Stimulated activated CD8-positive, alpha-beta memory T cell treated with anti-CD3 and anti-CD28 coated beads, Interleukin-4, amount 100 ng/mL, for 1 hour (primary cell): ENCODE results near the gene SLC16A3.
"Not testable (repeated sequence)": the region's sequence is repeated elsewhere in the genome, so short reads cannot be mapped to it uniquely, and the experiment has no call there.

Experiments
- DNase-seq, 2 donors: peaks; one replicate each; pipeline ENCODE4 v3.0.0-alpha.2; 2020; ENCODE audit warnings: low read depth in 2 of 2, low spot score in 1 of 2

The SLC16A3 gene

DNA sequence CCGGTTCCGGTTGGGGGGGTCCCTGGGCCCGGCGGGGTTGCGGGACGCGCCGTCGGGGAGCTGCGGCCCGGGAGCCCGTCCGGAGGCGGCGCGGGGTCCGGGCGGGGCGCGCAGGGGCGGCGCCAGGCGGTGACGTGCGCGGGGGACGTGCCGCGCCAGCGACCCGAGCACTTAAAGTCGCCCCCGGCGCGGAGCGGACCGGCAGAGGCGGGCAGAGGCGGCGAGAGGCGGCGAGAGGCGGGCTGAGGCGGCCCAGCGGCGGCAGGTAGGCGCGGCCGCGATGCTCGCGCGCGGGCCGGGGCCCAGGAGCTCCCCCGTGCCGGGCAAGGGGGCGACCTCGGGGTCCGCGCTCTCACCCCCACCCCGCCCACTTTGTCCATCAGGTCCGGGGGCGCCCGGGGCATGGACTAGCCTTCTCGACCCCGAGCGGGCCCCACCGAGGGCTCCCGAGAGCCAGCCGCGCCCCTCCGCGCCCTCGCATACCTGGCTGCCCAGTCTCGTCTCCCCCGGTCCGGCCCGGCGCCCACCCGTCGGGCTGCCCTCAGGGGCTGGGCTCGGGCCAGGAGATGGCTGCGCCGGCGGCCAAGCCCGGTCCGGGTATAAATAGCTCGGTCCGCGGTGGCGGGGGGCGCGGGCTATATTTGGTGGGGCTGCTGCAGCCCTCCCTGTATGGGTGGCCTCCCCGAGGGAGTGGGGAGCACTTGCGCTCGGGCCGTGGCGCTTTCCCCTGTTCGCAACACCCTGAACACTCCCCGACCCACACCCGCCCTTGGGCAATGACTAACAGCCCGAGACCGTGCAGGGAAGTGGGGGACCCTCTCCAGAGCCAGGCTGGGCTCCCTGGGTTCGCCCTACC lies at the start of gene SLC16A3:
TSS of gene SLC16A3 (plus strand) at position 201 of the 856 bp plus-strand sequence. CDS start 6,967 bp downstream, outside the sequence.
- no peak for DNase-seq

DNA sequence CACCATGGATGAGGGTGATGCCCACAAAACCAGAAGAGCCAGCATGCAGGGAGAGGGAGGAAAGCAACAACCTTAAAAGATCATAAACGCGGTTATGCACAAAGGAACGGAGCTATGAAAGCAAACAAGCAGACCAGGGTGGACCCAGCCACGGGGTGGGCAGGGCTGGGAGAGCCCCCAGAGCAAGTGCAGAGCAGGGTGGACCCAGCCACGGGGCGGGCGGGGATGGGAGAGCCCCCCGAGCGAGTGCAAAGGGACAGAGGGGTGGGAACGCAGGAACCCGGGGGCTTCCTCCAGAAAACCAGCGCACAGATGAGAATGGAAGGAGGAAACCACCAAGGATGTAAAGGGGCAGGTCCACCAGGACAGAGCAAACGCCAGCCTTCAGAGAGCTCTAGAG lies 49.4 kb upstream of the SLC16A3 start:
- DNase-seq = no peak

DNA sequence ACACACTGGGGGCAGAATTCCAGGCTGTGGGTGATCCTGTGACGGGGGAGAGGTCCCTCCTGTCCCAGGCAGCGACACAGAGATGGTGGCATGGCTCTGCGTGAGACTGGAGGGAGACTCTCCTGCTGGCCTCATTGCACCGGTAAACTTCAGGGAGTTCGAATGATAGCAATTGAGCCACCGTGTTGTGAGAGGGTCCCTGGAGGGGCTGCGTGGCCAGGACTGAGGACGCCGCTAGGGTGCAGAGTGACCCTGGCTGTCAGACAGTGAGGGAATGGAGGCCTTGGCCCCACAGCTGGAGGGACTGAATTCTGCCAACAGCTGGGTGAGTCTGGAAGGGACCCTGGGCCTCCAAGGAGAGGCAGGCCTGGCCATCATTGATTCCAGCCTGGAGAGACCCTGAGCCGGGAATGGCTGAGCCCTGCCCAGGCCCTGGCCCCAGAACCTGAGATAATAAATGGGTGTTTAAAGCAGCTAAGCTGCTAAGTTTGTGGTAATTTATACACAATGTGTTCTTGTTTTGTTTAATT lies 48.8 kb upstream of the SLC16A3 start:
- DNase-seq = no peak

DNA sequence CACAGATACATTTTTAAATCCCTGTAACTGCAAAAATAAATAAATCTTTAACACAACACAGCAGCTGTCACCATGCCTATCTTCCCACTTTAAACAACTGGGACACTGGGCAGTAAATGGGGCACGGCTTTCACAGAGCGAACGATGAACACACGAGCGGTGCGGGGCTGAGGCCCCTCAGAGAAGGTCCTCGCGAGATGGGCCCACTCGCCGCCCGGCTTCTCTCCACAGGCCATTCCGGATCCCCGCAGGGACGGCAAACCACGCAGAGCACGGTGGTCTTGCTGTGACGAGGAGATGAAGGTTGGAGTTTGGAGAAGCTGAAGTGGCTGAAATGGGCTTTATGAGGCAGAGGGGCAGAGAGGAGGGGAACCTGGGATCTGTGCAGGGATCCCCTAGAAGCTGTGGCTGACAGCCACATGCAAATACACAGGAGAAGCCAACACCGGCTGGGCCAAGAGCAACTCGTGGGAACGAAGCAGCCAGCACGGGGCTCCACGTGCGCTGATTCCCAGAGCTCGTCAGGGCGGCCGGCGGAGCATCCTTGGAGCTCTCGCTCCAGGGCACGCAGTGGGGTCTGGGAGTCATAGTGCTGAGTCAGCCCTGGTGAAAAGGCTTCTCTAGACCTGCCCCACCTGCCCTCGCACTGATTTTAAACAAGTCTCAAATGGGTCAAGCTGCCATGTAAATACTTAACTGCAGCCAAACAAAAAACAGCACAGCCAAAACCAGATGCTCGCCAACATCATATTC lies 47.9 kb upstream of the SLC16A3 start:
- DNase-seq = no peak

DNA sequence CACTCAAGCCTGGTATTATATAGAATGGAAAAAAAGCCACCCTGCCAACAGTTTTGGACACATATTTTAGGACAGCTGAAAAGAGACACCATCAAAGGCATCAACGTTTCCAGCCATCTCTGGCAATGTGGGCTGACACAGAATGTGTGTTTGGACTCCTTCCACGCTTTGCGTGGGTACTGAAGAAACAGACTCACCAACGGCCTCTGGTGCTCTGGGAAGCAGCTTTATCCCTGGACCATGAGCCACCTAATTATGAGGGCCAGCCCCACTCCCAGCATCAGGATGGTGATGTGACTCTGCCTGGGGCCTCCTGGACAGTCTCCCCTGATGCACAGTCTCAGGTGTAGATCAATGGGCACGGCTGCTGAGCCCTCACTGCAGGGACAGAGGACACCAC lies 44.1 kb upstream of the SLC16A3 start:
- DNase-seq = no peak

DNA sequence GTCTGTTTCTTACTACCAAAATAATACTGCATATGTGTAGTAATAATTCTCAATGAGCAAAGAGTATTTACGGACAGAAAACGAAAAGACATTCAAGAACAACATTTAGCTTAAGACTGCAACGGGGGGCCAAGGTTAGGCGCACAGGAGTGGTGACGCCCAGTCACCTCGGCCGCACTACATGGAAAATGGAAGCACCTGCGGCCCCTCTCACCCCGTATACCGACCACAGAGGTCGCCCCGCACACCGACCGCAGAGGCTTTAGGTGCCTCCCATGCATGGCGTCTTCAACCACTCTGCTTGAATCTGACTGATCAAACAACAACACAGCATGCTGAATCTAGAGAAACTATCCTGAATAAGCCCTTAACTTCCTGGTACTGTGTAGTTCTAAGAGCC lies 42.6 kb upstream of the SLC16A3 start:
- DNase-seq = no peak

DNA sequence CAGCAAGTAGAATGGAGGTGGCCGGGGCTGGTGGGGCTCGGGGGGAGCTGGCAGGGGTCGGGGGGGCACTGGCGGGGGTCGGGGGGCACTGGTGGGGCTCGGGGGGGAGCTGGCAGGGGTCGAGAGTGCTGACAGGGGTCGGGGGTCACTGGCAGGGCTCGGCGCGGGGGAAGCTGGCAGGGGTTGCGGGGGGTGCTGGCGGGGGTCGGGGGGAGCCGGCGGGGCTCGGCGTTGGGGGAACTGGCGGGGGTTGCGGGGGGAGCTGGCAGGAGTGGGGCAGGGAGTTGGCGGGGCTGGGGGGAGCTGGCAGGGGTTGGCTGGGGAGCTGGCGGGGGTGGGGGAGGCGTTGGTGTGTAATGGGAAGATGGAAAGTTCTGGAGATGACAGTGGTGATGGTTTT lies 41.3 kb upstream of the SLC16A3 start:
- DNase-seq = no peak

DNA sequence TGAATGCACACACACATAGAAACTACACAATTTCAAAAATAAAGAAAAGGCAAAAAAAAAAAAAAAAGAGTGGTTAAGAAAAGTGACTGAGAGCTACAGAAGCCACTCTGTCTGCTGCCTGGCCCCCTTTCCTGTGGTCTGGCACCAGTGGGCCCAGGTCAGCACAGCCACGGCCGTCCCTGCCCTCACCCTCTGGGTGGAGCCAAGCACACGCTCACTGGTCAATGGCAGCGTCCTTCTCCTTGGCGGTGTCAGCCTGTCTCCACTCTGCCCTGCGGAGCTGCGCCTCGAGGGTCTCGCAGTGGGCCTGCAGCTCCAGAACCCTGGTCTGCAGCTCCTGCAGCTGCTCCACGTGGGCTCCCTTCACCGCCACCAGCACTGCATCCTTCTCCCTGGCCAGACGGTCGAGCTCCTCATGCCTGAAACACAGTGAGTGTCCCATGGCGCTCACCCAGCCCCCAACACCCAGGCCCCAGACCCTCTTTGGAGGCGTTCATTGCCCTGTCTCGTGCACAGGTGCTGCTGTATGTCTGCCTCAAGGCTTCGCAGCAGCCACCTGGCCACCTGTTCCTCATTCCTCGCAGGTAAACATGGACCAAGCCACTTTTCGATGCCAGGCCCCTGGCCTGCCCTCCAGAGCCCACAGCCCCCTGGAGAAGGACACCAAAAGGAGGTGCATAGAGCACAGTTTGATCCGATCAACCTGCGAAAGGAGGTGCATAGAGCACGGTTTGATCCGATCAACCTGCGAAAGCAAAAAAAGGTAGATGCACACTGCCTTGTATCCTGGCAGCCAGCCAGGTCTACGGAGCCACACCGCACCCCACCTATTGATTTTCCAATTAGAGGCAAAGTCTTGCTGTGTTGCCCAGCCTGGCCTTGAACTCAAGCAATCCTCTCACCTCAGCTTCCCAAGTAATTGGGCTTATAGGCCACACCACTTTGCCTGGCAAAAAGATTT lies 40.6 kb upstream of the SLC16A3 start:
- no peak for DNase-seq

DNA sequence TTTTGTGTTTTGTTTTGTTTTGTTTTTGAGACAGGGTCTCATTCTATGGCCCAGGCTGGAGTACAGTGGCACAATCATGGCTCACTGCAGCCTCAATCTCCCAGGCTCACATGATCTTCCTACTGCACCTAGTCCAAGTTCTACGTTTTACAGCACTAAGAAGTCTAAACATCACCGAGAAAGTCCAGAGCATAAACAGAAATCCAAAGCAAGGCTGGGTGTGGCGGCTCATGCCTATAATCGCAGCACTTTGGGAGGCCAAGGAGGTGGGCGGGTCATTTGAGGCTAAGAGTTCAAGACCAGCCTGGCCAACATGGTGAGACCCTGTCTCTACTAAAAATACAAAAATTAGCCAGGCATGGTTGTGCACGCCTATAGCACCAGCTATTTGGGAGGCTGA lies 35.8 kb upstream of the SLC16A3 start:
- DNase-seq = not testable (repeated sequence)

DNA sequence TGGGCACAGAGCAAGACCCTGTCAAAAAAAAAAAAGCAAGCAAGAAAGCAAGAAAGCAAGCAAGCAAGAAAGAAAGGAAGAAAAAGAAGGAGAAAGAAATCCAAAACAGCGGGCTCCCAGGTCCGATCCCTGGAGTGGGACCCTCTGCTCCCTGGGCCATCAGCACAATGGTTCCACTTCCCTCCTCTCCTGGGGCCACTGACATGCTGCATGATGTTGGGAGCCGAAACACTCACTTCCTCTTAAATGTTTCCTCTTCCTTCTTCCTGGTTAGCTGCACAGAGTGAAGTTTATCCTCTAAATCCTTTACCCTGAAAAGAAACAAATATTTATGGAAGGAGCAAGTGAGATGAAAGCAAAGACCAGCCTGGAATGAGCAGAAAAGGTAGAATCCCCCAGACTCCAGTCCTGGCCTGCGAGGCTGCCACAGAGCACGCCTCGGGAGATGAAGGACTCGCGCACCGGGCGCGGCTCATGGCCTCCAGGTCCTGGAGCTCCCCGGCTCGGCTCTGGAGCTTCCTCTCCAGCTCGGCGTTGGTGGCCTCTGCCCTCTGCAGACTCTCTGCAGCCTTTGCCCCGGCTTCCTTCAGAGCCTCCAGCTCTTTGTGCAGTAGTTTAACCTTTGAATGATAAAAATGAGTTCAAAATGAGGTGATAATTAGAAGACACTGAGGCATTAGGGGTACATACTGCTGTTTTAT lies 35.2 kb upstream of the SLC16A3 start:
- no peak for DNase-seq

DNA sequence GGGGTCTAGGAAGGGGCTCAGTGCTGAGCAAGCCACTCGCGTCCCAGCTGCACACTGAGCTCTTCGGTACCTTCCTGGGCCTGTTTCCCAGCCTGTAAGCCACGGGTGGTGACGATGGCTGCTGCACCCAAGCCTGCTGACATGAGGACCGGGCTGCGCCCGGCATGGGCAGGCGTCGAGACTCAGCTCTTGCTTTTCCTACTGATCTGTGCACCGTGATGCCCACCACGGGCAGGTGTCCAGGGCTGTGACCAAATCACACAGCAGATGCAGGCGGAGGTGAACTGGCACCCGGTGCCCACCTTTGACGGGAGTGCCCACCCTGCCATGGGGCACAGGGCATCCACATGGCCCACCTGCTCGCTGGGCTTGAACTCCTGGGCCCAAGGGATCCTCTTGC lies 34.1 kb upstream of the SLC16A3 start:
- DNase-seq = no peak

DNA sequence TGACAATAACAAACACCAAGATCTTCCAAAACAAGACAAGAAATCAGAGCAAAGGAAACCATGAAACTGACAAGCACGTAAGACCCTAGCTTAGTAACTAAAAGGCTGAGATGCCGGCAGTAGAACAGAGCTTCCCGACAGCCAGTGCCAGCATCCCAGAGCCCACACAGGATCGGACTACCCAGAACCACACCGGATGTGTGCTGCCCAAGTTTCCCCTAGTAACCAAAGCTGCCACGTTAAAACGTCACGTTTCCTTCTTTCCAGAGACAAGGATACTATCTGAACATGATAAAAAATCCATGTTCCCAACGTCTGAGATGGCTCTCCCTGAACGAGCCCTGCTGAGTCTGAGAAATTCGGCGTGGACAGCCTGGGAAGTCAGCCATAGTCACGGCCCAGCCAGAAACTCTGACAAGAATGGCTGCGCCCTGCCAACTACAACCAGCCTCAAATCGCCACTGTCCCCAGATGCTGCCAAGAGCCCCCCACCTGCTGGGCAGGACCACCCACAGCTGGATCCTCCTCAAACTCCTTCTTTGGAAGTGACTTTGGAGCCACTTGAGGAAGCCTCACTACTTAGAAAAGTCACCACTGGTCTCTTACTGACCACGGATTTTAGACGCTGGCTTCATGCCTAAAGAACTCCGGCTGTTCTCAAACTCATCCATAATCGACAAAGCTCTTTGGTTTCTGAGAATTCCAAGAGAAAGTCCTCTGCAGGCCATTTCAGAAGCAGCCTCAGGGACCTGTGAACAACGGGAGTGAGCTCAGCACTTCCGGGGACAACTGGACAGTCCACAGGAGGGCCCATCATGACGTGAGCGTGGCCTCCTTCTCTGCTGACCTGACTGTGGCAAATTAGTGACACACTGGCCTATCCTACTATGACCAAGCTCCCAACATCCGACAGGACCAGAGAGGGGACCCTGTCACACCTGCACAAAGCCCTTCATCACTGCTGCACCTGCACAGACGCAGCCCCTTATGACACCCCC lies 32.9 kb upstream of the SLC16A3 start:
- DNase-seq = no peak

DNA sequence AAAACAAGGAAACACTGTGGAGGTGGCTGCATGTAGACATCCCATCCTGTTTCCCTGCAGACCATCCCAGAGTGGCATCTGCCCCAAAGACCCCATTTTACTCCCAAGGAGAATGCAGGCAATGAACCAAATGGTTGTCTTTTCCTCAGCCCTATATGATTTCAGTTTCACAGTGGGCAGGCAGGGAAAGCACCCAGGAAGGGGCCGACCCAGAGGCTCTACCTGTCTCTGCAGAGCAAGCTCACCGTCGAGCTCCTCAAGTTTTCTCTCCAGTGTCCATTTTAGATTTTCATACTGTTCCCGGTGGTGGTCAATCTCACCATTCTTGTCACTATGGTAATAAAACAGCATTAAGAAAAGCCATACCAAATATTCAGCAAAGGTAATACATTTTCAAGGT lies 30.8 kb upstream of the SLC16A3 start:
- DNase-seq = no peak

DNA sequence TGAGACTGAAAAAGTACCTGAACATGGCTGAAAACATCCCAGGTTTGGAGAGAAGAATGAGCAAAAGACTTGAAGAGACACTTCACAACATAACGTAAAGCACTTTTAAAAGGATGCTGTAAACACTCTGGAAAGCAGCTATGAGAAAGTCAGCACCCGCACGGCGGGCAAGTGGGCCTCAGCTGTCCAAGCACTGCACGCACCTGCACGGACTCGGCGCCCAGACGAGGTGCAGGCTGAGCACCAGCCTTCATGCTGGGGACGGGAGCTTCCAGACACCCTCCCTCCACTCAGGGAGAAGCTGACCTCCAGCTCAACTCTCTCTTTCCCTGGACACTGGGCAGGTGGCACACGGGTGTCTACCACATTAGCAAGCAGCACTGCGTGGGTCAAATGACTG lies 29.3 kb upstream of the SLC16A3 start:
- no peak for DNase-seq

DNA sequence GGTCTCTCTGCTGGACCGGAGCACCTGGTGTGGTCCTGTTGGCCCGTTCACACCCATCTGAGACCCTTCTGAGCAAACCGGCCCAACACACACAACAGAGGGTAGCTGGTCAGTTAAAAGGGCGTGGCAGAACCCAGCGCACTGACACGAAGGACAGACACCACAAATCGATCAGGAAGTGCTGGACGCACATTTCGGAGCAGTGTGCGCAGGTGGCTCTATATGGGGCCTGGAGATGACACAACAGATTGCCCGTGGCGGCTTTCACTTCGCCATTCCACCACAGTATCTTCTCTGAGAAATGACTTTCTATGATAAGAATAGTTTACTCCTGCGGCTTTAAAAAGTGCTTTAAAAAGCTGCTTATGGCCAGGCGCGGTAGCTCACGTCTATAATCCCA lies 28.7 kb upstream of the SLC16A3 start:
- DNase-seq = no peak

DNA sequence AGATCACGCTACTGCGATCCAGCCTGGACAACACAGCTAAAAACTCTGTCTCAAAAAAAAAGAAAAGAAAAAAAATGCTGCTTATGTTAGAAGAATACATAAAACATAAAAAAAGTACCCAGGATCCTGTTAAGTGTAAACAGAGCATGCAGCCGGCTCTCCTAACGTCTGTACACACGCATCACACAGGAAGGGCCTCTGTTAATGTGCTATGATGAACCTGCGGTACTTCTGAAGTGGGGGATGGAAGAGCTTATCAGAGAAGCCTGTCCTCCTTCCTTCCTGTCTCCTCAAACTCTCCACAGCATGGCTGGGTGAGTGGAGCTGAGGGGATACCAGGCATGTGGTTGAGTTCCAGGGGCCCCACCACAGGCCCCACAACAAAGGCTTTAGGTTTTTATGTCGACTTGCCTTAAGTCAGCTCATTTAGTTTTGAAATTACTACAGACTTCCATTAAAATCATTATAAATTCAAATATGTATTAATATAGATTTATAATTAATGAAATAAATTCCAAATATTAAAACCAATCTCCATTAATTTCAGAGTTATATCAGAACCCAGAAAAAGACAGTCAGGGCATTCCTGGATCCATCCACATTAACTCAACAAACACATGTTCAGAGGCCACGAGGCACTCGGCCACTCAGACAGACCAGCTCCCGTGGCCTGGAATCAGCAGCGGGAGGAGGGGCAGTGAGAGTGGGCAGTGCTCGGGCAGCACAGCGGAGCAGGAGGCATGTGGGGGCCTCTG lies 27.9 kb upstream of the SLC16A3 start:
- no peak for DNase-seq

DNA sequence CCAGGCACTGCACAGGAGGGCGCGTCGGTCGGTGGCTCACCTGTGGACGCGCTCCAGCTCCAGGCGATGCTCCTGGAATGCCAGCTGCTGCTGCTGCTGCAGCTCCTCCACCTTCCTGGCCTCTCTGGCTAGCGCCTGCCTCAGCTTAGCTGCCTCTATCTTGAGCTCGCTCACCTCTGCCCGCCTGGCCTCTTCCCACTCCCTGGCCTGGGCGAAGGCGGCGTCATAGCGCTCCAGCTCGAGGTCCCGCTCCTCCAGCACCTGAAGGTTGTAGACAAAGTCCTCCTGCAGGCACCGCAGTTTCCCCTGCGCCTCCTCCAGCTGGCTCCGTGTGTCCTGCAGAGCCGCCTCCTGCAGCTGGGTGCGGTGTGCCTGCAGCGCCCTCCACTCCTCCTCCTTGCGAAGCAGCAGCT lies 27.3 kb upstream of the SLC16A3 start:
- no peak for DNase-seq

DNA sequence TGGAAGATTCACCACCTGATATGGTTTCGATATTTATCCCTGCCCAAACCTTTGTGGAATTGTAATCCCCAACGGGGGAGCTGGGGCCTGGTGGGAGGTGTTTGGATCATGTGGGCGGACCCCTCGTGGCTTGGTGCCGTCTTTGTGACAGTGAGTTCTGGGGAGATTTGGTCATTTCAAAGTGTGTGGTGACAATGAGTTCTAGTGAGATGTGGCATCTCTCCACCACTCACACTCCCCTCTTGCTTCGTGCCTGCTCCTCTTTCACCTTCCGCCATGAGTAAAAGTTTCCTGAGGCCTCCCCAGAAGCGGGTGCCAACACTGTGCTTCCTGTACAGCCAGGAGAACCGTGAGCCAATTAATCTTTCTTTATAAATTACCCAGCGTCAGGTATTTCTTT lies 25.9 kb upstream of the SLC16A3 start:
- no peak for DNase-seq

DNA sequence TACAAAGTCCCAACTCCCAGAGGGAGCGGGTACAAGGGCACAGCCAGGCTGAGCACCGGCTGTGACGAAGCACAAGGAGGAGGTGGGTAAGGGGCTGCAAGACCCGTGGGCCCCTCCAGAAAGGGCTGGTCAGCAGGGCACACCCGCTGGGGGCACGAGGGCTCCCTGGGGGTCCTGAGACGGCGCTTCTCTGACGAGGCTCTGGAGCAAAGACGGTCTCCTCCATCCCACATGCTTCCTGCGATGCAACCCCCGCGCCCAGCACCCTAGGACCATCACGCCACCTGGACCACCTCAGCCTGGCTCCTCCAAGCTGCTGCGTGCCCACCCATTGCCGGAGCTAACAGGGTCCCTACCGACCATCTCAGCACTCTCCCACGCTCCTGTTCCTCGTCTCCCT lies 24.9 kb upstream of the SLC16A3 start:
- DNase-seq = no peak
